HepG2 (cell line): ENCODE data around the gene GMCL2. TPM values are rescaled to one million over a fixed set of nuclear protein-coding genes. Genes with fewer than 3 reads are reported as not detected.

Experiments
- ATAC-seq: fragments of 200-7000 bp; cut with Tn5 transposase; 3 replicates; pipeline ENCODE4 v1.9.1; 2020; ENCODE audit warnings: mild to moderate bottlenecking, moderate library complexity
- BruUV-seq: library from RNA; stranded (reverse); fragments of 400-500 nt; replicated peaks from 2 replicates; lab custom pipeline; 2021; lab: Mats Ljungman, UMichigan
- CTCF ChIA-PET: fragments of 300-600 bp; formaldehyde crosslinking; extraction: SDS; loops from one replicate; lab custom pipeline; 2021; ENCODE audit warnings: low total read pairs, inconsistent platforms, low intra/inter-chr PET ratio; lab: Yijun Ruan, JAX
- POLR2A ChIA-PET: fragments of 350-600 bp; sonication (Branson Sonifier 250); formaldehyde crosslinking; loops from one replicate; lab custom pipeline; 2020; ENCODE audit warnings: antibody characterized with exemption, inconsistent platforms; lab: Yijun Ruan, JAX
- DNase-seq: peaks from one replicate; pipeline ENCODE4 v3.0.0-alpha.2; 2015; ENCODE audit warnings: low spot score
- FAIRE-seq: peaks from 3 replicates; lab custom pipeline; 2011; peaks lifted over from hg19 to GRCh38; lab: Jason Lieb, UNC
- H2AFZ ChIP-seq: one replicate; pipeline ENCODE4 v1.6.1; 2011; ENCODE audit warnings: low read length, inconsistent platforms
- H3K27ac ChIP-seq: fragments of 300-600 bp; 3 replicates; pipeline ENCODE4 v1.8.0; 2011; ENCODE audit warnings: mixed run types, mild to moderate bottlenecking, mixed read lengths, low read length, inconsistent platforms; ENCODE audit not compliant: insufficient read depth; ENCODE audit errors: extremely low read length
- H3K27me3 ChIP-seq, 2 experiments: fragments of 200-600 bp in 1 of 2; 2 replicates in 1 of 2; 3 replicates in 1 of 2; pipeline versions ENCODE4 v1.6.0 to v1.8.0; 2011; ENCODE audit warnings: low read length in 2 of 2, mild to moderate bottlenecking in 2 of 2, moderate library complexity in 2 of 2, inconsistent platforms in 1 of 2; ENCODE audit not compliant: insufficient read depth in 2 of 2, control insufficient read depth in 1 of 2
- H3K36me3 ChIP-seq, 2 experiments: fragments of 200-600 bp in 1 of 2; replicated peaks in 1 of 2; 2 replicates in 1 of 2; 3 replicates in 1 of 2; pipeline versions ENCODE4 v1.5.1 to v1.8.0; 2011; ENCODE audit warnings: low read length in 2 of 2, inconsistent platforms in 1 of 2; ENCODE audit not compliant: insufficient read depth in 2 of 2, control insufficient read depth in 1 of 2
- H3K4me1 ChIP-seq: 2 replicates; pipeline ENCODE4 v1.5.1; 2012; ENCODE audit warnings: low read length, inconsistent platforms; ENCODE audit not compliant: insufficient read depth
- H3K4me2 ChIP-seq: 2 replicates; pipeline ENCODE4 v1.6.0; 2011; ENCODE audit warnings: low read depth, low read length, inconsistent platforms
- H3K4me3 ChIP-seq, 3 experiments: fragments of 200-600 bp in 1 of 3; sonication (generic), shearing (Covaris generic) in 1 of 3; replicated peaks in 1 of 3; 2 replicates each; pipeline ENCODE4 v1.5.1; 2011 to 2016; ENCODE audit warnings: low read length in 3 of 3, inconsistent platforms in 2 of 3, low read depth in 2 of 3, mild to moderate bottlenecking in 2 of 3, control low read depth in 1 of 3, mixed read lengths in 1 of 3; ENCODE audit not compliant: insufficient read depth in 1 of 3
- H3K79me2 ChIP-seq: one replicate; pipeline ENCODE4 v1.6.1; 2011; ENCODE audit warnings: low read length, inconsistent platforms; ENCODE audit not compliant: insufficient read depth
- H3K9ac ChIP-seq: 2 replicates; pipeline ENCODE4 v1.6.0; 2011; ENCODE audit warnings: mild to moderate bottlenecking, low read depth, low read length, inconsistent platforms; ENCODE audit not compliant: insufficient read depth
- H3K9me3 ChIP-seq: 2 replicates; pipeline ENCODE4 v1.5.1; 2012; ENCODE audit warnings: mild to moderate bottlenecking, low read length
- H4K20me1 ChIP-seq: 2 replicates; pipeline ENCODE4 v1.6.0; 2011; ENCODE audit warnings: inconsistent platforms, mild to moderate bottlenecking, low read length, moderate library complexity; ENCODE audit not compliant: insufficient read depth
- KLF6 ChIP-seq: IDR thresholded peaks from 2 replicates; pipeline ENCODE4 v1.8.0; 2016; ENCODE audit warnings: missing biosample characterization, missing genetic modification reagents
- NCOR1 ChIP-seq: fragments of 200-600 bp; sonication (generic); IDR thresholded peaks from 2 replicates; pipeline ENCODE4 v1.7.0; 2017; ENCODE audit warnings: antibody characterized with exemption, low read length, borderline replicate concordance
- NPAS2 ChIP-seq: sonication (generic); formaldehyde crosslinking; IDR thresholded peaks from 2 replicates; pipeline ENCODE4 v1.8.0; 2022; ENCODE audit warnings: mild to moderate bottlenecking, missing genetic modification reagents, borderline replicate concordance
- PCBP1 ChIP-seq: fragments of 200-400 bp; formaldehyde crosslinking; IDR thresholded peaks from 2 replicates; pipeline ENCODE4 v1.6.1; 2017; ENCODE audit warnings: mild to moderate bottlenecking, low read depth, low read length, borderline replicate concordance
- POLR2AphosphoS5 ChIP-seq: IDR thresholded peaks from 2 replicates; pipeline ENCODE4 v1.6.1; 2012; ENCODE audit warnings: low read depth, low read length
- XBP1 ChIP-seq: sonication (generic); formaldehyde crosslinking; IDR thresholded peaks from 2 replicates; pipeline ENCODE4 v1.5.0; 2020; ENCODE audit warnings: missing genetic modification reagents
- ZNF260 ChIP-seq: sonication (generic); formaldehyde crosslinking; IDR thresholded peaks from 2 replicates; pipeline ENCODE4 v1.4.0; 2020; ENCODE audit warnings: missing genetic modification reagents, low read depth, mild to moderate bottlenecking, borderline replicate concordance
- ZNF350 ChIP-seq: sonication (generic); formaldehyde crosslinking; IDR thresholded peaks from 2 replicates; pipeline ENCODE4 v1.4.0; 2020; ENCODE audit warnings: mild to moderate bottlenecking, low read depth, missing genetic modification reagents, borderline replicate concordance
- ZNF83 ChIP-seq: sonication (generic); formaldehyde crosslinking; IDR thresholded peaks from 2 replicates; pipeline ENCODE4 v1.4.0; 2020; ENCODE audit warnings: missing genetic modification reagents, mild to moderate bottlenecking, borderline replicate concordance
- whole genome bisulfite sequencing: methylation state at CpG from one replicate; pipeline ENCODE4 v1.1.6; 2017; ENCODE audit warnings: low lambda C conversion rate; 5-methylcytosine and 5-hydroxymethylcytosine counted together
- in situ Hi-C: cut with HindIII; loops from 2 replicates; pipeline ENCODE4 v1.10.0; 2017; ENCODE audit warnings: low pct_unique_long_range_greater_than_20kb; ENCODE audit not compliant: extremely low pct_ligation_motif_present
- intact Hi-C: fragments of 100-400 bp; cut with micrococcal nuclease; formaldehyde crosslinking; loops from one replicate; pipeline ENCODE4 v1.10.0; 2022; ENCODE audit not compliant: unreplicated experiment
- polyA plus RNA-seq, 8 experiments: library from polyadenylated mRNA; depleted of rRNA in 3 of 8; stranded (reverse) in 7 of 8; unstranded in 1 of 8; fragments of >200 nt; fragmentation: Illumina TruSeq in 4 of 8; extraction: Trizol in 4 of 8; gene quantifications; 2 replicates each; pipeline versions ENCODE4 v1.2.1 to v1.2.3, GENCODE V29; 2011 to 2016; ENCODE audit warnings: low read depth in 4 of 8, missing spikeins in 1 of 8, mixed read lengths in 1 of 8; ENCODE audit not compliant: insufficient read depth in 1 of 8
- total RNA-seq, 5 experiments: library from RNA; depleted of rRNA; stranded (reverse); fragments of >200 nt; fragmentation: Illumina TruSeq; extraction: Trizol; gene quantifications; 2 replicates each; pipeline ENCODE4 v1.2.3, GENCODE V29; 2016; ENCODE audit warnings: low read depth in 1 of 5
- TF ChIP-seq, protein P1 (sequence below): sonication (generic); formaldehyde crosslinking; IDR thresholded peaks from 2 replicates; pipeline ENCODE4 v1.8.1; 2022; ENCODE audit warnings: mild to moderate bottlenecking, missing genetic modification reagents

The GMCL2 gene
- total and polyA plus RNA-seq, 2 of the 13 experiments (the other 11 are each of a cell fraction or from before 2014, with no cell fraction given) = 0.03 TPM; not detected in 1

DNA sequence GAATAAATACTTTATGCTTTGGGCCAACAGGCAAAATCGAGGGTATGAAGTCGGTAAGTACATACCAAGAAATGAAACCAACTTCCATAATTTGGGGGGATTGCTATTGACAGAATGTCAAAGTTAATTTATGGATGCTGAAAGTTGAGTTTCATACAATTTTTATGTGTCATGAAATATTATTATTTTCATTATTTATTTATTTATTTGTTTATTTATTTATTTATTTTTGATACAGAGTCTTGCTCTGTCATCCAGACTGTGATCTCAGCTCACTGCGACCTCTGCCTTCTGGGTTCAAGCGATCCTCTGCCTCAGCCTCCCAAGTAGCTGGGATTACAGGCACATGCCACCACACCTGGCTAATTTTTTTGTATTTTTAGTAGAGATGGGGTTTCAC, 4.5 kb upstream of the GMCL2 start:
- DNase-seq = no peak
- no peaks in the 10 kb centered on the region for H3K36me3 ChIP-seq
- H3K9me3 ChIP-seq = no peaks in the 10 kb centered on the region
- H4K20me1 ChIP-seq = no peaks in the 10 kb centered on the region
- no peak overlapping the region for H3K9ac ChIP-seq
- no peak overlapping the region for H2AFZ ChIP-seq
- H3K79me2 ChIP-seq = no peaks in the 10 kb centered on the region
- ChIA-PET POLR2A (no interaction called here), CTCF (no interaction called here)
- no peak for ATAC-seq
- H3K4me2 ChIP-seq = no peak overlapping the region
- in situ Hi-C loops = no loop called here
- BruUV-seq = no TSS peak
- peaks cover 0 to 22% of the 10 kb centered on the region in 2 experiments; a peak in 3 of 5 replicates for H3K27me3 ChIP-seq
- no peak for FAIRE-seq
- WGBS = 66% methylated on average over 4 of the region's 4 CpGs
- intact Hi-C loops = no loop called here
- peaks cover 12% of the 10 kb centered on the region for H3K4me1 ChIP-seq
- TF ChIP-seq ZNF260 (no peak), ZNF83 (CRISPR knock-in tag) (no peak), ZNF350 (CRISPR knock-in tag) (no peak), PCBP1 (no peak), POLR2AphosphoS5 (no peak), XBP1 (CRISPR knock-in tag) (no peak), KLF6 (CRISPR knock-in tag) (no peak), NCOR1 (no peak), NPAS2 (CRISPR knock-in tag) (no peak)
- TF ChIP-seq, protein P1, sequence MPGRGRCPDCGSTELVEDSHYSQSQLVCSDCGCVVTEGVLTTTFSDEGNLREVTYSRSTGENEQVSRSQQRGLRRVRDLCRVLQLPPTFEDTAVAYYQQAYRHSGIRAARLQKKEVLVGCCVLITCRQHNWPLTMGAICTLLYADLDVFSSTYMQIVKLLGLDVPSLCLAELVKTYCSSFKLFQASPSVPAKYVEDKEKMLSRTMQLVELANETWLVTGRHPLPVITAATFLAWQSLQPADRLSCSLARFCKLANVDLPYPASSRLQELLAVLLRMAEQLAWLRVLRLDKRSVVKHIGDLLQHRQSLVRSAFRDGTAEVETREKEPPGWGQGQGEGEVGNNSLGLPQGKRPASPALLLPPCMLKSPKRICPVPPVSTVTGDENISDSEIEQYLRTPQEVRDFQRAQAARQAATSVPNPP = no peak
- TF ChIP-seq, all 625 proteins: peak for 0
- no peak overlapping the region for H3K27ac ChIP-seq
- no peak overlapping the region for H3K4me3 ChIP-seq
